ENCODE data around the gene GNS. TPM values are rescaled to one million over a fixed set of nuclear protein-coding genes. Genes with fewer than 3 reads are reported as not detected.
"Not testable (repeated sequence)": the region's sequence is repeated elsewhere in the genome, so short reads cannot be mapped to it uniquely, and the experiment has no call there.

Gene GNS
- total RNA-seq, 2 experiments from 2014 or later, result 18.6 to 19.0 TPM

GRCh38 chr12:64781280-64782190 lies 22.3 kb upstream of the GNS start:
- CTCF ChIA-PET, result interaction anchor here (0.7 to 1.3 kb wide), 3 partner anchors 13 to 452 kb away, joined by 3 to 4 read pairs (median 3); no protein-coding TSS in a partner anchor
- POLR2A ChIA-PET, result interaction anchor here (0.7 kb wide), 1 partner anchor 138 kb away, joined by 3 read pairs; no protein-coding TSS in a partner anchor

GRCh38 chr12:64780531-64781279 lies 21.5 kb upstream of the GNS start:
- ChIA-PET CTCF (interaction anchor here (0.6 to 1.4 kb wide), 3 partner anchors 18 to 453 kb away, joined by 3 to 4 read pairs (median 3); no protein-coding TSS in a partner anchor), POLR2A (interaction anchor here (0.5 kb wide), 1 partner anchor 17 kb away, joined by 4 read pairs; no protein-coding TSS in a partner anchor)

DNA sequence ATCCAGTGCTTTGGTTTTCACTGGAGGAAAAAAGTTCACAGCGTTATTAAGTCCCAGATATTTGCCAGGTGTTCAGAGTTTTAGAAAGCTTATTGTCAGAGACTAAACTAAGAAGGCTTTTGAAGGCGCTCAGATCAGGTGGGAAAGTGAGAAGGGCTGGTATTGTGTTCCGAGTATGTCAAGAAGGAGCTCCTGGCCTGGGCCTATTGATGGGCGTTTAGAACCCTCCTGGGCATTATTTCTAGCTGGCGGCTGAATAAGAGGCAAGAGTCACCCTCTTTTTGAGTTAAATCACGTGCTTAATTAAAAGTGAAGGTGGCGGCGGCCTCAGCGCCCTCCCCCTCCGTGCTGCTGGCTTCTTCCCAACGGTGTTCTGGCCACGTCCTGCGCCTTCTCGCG lies 20.9 kb upstream of the GNS start:
- POLR2A ChIA-PET, result interaction anchor here (0.5 kb wide), 1 partner anchor 16 kb away, joined by 4 read pairs; no protein-coding TSS in a partner anchor

GRCh38 chr12:64779354-64779974 lies 20.3 kb upstream of the GNS start:
- ChIA-PET POLR2A (no interaction called here), CTCF (interaction anchor here (0.6 to 1.7 kb wide), 3 partner anchors 17 to 170 kb away, joined by 3 to 5 read pairs (median 4); no protein-coding TSS in a partner anchor)

More for the DNA sequence above, 20.9 kb upstream of the GNS start:
- CTCF ChIA-PET, result interaction anchor here (0.6 to 1.7 kb wide), 3 partner anchors 16 to 171 kb away, joined by 3 to 5 read pairs (median 4); no protein-coding TSS in a partner anchor

DNA sequence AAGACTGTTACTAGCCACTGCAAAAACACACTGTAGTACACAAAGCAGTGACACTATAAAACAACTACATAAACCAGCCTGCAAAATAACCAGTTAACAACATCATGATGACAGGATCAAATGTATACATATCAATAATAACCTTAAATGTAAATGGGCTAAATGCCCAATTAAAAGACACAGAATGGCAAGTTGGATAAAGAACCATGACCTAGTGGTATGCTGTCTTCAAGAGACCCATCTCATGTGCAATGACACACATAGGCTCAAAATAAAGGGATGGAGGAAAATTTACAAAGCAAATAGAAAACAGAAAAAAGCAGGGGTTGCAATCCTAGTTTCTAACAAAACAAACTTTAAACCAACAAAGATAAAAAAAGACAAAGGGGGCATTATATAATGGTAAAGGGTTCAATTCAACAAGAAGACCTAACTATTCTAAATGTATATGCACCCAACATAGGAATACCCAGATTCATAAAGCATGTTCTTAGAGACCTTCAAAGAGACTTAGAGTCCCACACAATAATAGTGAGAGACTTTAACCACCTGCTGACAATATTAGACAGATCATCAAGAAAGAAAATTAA lies 16.0 kb upstream of the GNS start:
- POLR2A ChIA-PET, CTCF ChIA-PET: not testable (repeated sequence)

DNA sequence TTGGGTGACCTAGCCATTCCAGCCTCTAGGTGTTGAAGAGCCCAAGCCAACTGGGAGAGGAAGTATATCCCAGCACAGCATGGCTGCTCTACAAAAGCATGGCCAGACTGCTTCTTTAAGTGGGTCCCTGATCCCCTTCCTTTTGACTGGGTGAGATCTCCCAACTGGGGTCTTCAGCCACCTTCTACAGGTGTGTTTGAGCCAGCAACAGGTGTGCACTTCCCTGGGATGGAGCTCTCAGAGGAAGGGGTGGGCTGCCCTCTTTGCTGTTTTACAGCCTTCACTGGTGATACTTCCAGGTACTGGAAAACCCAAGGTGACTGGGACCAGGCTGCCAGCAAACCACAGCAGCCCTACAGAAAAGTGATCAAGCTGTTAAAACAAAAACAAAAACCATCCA lies 14.2 kb upstream of the GNS start:
- ChIA-PET CTCF (no interaction called here), POLR2A (no interaction called here)

DNA sequence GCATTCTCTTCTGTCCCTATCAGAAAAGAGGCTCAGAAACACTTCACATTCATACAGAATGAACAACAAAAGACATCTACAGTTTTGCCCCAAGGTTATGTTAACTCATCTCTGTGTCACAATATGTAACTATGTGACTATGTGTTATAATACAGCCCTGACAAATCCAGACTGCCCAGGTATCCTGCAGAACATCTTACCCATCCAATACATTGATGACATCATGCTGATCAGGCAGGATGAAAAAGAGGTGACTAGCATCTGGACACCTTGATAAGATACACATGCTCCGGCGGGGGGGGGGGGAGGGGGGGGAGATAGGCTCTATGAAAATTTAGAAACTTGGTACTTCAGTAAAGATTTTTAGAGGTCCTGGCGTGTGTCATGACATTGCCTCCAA lies 8.3 kb upstream of the GNS start:
- ChIA-PET POLR2A (no interaction called here), CTCF (no interaction called here)

GRCh38 chr12:64760808-64761573 lies 1.8 kb upstream of the GNS start:
- ChIA-PET CTCF (no interaction called here), POLR2A (interaction anchor here (0.7 kb wide), 1 partner anchor 539 kb away, joined by 3 read pairs; the partner anchor contains the start of gene KICS2)

DNA sequence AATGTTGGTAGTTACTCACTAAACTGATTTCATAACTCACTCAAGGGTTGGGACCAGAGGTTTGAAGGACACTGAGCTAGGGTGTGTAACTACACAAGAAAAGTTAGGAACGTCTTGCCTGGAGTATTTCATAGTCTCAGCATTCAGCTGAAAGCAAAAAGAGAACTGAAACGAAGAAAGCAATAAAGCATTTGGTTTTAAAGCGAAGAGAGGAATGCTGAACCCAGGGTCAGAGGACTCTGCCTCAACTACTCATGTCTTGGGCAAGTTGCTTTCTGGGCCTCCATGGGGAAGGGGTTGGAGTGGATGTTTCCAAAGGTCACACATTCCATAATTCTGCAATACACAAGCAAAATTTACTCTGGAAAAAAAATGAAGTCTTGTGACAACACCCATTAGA lies 1.4 kb downstream of the GNS start:
- ChIA-PET POLR2A (no interaction called here), CTCF (interaction anchor here (2.0 kb wide), 1 partner anchor 12 kb away, joined by 5 read pairs; no protein-coding TSS in a partner anchor)

DNA sequence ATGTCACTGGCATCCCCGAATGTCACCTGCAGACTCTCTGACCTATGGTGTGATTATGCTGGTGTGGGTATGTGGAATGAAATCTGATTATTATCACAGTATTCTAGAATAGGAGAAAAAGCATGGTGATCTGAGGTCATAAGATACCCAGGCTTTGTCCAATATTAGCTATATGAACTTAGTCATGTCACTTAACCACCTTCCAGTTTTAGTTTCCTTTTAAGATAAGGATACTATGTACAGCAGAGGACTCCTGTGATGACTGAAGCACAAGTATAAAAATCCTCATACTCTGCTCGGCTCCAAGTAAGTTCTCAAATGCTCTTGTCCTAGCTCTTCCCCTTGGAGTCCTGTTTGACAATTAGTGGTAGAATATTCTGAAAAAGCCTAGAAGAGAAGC lies 2.8 kb downstream of the GNS start:
- ChIA-PET POLR2A (no interaction called here), CTCF (interaction anchor here (2.0 kb wide), 1 partner anchor 11 kb away, joined by 5 read pairs; no protein-coding TSS in a partner anchor)

- ChIA-PET CTCF (no interaction called here), POLR2A (no interaction called here)
Measured at GRCh38 chr12:64753427-64753826, 5.8 kb downstream of the GNS start.

GRCh38 chr12:64752833-64753238 lies 6.4 kb downstream of the GNS start:
- ChIA-PET CTCF (interaction anchor here (0.6 kb wide), 1 partner anchor 12 kb away, joined by 3 read pairs; no protein-coding TSS in a partner anchor), POLR2A (no interaction called here)

GRCh38 chr12:64752032-64752431 lies 7.2 kb downstream of the GNS start:
- ChIA-PET CTCF (interaction anchor here (0.6 kb wide), 1 partner anchor 11 kb away, joined by 3 read pairs; no protein-coding TSS in a partner anchor), POLR2A (no interaction called here)

DNA sequence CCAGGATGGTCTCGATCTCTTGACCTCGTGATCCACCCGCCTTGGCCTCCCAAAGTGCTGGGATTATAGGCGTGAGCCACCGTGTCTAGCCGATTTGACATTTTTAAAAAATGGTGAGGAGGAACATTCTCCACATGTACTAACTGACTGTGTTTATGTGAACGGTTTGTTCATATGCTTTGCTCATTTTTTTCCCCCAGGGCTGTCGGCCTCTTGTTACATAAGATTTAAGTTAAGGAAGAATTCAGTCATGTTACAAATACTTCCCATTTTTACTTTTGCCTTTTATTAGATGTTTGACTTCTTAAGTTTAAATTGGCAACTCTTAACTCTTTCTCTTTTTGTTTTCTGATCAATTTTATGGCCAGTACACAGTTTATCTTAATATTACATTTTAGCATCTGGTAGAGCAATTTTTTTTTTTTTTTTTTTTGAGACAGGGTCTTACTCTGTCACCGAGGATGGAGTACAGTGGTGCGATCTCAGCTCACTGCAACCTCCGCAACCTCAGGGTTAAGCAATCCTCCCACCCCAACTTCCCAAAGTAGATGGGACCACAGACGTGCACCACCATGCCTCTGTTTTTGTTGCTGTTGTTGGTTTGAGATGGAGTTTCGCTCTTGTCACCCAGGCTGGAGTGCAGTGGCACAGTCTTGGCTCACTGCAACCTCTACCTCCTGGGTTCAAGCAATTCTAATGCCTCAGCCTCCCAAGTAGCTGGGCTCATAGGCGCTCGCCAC lies 9.6 kb downstream of the GNS start:
- ChIA-PET CTCF (no interaction called here), POLR2A (no interaction called here)

- CTCF ChIA-PET, result no interaction called here
- POLR2A ChIA-PET, result interaction anchor here (0.6 kb wide), 1 partner anchor 23 kb away, joined by 3 read pairs; no protein-coding TSS in a partner anchor
Measured at GRCh38 chr12:64747695-64748094, 11.5 kb downstream of the GNS start.

DNA sequence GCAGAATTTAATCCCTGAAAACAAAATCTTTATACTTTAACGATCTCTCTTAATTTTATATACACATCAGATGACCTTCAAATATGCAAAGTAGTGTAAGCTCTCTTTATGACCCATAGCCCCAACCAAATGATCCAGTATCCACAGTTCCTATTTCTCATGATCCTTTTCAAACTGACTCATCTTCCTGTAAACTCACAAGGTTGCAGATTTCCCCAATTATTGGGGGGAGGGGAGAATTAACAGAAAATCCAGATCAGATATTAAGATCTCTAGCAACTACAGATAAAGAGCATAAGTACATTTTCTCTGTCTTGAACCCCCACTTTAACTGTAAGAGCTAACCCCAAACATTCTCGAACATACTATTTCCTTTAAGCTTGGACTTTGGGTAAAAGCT lies 12.5 kb downstream of the GNS start:
- POLR2A ChIA-PET, result no interaction called here

GRCh38 chr12:64745980-64746379 lies 13.2 kb downstream of the GNS start:
- POLR2A ChIA-PET, result no interaction called here
- CTCF ChIA-PET, result interaction anchor here (1.5 kb wide), 1 partner anchor 11 kb away, joined by 5 read pairs; no protein-coding TSS in a partner anchor

More for the DNA sequence above, 12.5 kb downstream of the GNS start:
- CTCF ChIA-PET, result no interaction called here
